PC-9 (cell line): ENCODE results near the gene TJP2.

Experiments
- EZH2 ChIP-seq: fragments of 200-600 bp; sonication (generic); IDR thresholded peaks from 2 replicates; pipeline ENCODE4 v1.8.0; 2017; ENCODE audit warnings: antibody characterized with exemption, low read depth
- TF ChIP-seq, protein P1 (sequence below): fragments of 200-600 bp; sonication (generic); conservative IDR thresholded peaks from 2 replicates; pipeline ENCODE4 v1.6.1; 2017; ENCODE audit warnings: mixed run types, antibody characterized with exemption, mild to moderate bottlenecking, moderate library complexity

DNA sequence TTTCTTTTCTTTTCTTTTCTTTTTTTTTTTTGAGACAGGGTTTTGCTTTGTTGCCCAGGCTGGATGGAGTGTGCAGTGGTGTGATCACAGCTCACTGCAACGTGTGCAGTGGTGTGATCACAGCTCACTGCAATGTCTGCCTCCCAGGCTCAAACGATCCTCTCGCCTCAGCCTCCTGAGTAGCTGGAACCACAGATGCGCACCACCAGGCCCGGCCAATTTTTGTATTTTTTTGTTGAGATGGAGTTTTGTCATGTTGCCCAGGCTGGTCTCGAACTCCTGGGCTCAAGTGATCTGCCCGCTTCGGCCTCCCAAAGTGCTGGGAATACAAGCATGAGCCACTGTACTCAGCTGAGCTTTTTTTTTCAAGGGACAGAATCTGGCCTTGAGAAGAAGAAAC lies 36.8 kb upstream of the TJP2 start:
- TF ChIP-seq, protein P1, sequence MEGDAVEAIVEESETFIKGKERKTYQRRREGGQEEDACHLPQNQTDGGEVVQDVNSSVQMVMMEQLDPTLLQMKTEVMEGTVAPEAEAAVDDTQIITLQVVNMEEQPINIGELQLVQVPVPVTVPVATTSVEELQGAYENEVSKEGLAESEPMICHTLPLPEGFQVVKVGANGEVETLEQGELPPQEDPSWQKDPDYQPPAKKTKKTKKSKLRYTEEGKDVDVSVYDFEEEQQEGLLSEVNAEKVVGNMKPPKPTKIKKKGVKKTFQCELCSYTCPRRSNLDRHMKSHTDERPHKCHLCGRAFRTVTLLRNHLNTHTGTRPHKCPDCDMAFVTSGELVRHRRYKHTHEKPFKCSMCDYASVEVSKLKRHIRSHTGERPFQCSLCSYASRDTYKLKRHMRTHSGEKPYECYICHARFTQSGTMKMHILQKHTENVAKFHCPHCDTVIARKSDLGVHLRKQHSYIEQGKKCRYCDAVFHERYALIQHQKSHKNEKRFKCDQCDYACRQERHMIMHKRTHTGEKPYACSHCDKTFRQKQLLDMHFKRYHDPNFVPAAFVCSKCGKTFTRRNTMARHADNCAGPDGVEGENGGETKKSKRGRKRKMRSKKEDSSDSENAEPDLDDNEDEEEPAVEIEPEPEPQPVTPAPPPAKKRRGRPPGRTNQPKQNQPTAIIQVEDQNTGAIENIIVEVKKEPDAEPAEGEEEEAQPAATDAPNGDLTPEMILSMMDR: no peak
- no peak for TF ChIP-seq EZH2
